GM21529 (cell line): ENCODE measurements around the gene ARID3C.

Experiments used
- ATAC-seq: cut with Tn5 transposase; IDR thresholded peaks from one replicate; pipeline ENCODE4 v1.9.1; 2021; ENCODE audit not compliant: unreplicated experiment

Gene ARID3C

DNA sequence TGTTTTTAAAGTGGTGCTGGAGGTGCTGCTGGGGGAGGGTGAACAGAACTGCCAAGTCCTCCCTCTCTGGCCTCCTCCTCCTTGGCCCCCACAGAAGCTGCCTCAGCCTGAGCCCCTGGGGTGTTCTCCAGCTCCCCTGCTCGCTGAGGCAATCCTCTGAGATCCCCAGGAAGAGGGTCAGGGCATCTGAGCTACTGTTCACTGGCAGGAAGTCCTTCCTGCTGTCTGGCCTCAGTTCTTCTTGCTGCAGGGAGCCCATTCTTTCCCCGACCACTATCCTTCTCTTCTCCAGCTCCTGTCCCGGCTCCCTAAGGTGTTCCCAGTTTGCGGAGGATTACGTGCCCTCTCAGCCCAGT is 49.1 kb downstream of the ARID3C start:
- no peak for ATAC-seq

DNA sequence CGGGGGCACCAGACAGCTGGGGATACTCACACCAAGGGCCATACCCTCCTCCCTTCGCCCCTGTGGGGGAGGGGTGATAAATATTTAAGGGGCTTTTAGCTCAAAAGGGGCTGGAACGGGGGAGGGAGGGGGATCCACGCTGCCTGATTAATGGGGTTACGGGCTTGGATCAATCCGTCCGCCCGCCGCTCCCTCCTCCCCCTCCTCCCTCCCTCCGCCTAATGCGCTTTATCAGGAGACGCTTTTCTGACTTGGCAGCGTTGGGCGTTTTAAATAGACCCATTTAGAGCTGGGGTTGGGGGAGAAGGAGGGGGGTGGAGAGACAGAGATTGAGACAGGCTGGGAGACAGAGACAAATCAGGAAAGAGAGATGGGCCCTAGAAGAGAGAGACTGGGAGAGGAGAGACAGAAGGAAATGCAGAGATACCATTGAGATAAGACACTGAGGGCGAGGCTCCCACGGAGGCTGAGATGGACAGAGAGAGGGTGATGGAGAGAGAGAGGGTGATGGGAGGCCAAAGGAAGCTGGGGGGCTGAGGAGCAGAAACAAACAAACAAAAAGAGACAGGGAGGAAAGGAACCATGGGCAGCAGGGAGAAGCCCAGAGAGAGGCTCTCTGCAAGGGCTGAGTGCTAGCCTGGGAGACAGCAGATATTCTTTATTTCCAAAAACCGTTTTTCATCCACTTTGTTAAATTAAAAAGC is 49.6 kb downstream of the ARID3C start:
- no peak for ATAC-seq

DNA sequence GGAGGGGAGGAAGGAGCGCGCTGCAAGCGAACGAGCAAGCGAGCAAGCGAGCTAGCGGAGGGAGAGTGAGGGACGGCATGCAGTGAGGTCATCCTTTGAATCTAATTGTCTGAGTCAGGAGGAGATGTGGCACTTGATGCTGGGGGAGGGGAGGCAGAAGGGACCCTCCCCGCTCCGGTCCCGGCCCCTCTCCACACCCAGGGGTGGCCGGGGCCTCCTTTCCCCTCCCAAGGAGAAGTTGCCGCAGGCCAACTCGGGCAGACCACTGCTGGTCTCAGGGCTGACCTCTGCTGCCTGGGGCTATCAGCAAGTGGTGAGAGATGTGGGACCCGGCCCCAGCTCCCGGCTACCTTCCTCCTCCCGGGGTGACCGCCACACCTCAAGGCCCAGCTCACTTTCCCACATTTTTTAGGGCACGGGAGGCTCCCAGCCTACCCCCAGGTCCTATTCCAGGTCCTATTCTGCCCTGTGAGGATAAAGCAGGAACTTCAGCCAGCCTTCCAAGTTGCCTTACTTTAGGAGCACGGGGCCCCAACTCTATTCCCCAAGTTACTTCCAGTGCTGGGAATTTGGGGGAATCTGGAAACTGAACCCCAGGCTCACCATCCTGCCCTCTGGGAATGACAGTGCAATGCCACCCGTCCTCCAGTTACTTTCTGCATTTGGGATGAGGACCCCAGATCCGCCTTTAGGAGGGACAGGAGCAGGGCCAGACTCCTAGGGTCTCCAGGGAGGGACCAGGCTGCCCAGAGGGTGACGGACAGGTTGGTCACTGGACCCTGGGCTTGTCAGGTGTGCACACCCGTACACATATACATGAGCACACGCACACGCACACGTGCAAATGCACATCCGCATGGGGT is 50.4 kb downstream of the ARID3C start:
- no peak for ATAC-seq

DNA sequence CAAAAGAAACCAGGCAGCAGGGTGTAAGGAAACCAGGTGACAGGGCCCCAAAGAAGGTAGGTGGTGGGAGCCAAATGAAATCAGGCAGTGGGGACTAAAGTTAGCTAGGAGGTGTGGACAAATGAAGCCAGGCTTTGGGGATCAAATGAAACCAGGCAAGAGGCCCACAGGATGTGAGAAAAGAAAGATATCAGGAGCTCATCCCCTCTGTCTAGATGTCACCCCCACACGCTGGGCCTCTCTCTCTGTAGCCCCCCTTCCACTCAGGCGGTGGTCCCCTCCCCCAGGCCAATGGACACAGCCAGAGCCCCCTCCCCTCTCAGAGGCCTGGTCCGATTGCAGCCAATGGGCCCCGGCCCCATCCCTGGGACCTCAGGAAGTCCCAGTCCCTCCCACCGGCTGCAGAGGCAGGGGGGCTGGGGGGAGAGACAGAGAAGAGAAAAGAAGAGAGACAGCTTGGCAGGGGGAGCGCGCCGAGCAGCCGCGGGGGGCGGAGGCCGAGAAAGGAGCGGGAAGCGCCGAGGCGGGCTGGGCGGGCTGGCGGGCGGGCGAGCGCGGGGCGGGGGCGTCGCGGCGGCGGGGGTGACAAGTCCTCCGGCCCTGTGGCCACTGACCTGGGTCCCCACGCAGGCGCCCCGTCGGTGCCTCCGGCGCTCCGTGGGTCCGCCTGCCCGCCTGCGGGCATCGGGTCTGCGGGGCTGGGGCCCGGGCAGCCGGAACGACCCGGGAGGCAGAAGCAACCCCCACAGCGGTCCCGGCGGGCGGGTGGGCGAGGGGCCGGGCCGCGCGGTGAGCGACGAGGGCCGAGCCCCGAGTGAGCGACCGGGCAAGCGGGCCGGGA is 51.2 kb downstream of the ARID3C start:
- no peak for ATAC-seq

DNA sequence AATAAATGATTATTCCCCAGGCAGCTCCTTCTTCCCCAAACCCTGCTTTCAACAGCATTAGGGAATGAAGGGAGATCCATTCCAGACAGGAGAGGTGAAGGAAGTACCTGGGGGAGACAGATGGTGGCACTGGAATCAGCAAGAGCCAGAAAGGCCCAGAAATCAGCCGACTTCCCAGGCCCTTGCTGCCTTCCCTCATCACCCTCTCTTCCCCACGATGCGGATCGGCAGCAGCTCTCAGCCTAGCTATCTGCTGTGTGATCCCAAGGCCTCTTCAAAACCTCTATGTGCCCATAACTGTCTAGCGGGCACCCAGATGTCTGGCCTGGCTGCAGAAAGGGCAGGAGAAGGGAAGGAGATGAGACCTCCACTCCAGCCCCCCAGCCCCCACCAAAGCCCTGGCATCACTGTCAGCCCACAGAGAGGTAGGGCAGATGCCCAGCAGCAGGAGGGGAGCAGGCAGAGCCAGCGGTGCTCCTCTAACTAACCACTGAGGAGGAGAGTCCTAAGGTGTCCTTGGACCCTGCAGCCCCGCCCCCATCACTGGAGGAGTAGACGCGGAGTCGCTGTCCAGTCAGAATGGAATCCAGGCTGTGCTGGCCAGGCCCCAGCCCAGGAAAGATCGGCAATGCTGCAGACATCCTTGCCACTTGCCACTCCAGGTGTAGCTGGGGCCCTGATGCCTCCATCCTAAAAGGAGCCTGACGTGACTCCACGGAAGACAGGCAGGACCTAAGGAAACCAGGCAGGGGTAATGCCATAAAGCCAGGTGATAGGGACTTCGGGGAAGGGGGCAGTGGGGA is 52.1 kb downstream of the ARID3C start:
- no peak for ATAC-seq

DNA sequence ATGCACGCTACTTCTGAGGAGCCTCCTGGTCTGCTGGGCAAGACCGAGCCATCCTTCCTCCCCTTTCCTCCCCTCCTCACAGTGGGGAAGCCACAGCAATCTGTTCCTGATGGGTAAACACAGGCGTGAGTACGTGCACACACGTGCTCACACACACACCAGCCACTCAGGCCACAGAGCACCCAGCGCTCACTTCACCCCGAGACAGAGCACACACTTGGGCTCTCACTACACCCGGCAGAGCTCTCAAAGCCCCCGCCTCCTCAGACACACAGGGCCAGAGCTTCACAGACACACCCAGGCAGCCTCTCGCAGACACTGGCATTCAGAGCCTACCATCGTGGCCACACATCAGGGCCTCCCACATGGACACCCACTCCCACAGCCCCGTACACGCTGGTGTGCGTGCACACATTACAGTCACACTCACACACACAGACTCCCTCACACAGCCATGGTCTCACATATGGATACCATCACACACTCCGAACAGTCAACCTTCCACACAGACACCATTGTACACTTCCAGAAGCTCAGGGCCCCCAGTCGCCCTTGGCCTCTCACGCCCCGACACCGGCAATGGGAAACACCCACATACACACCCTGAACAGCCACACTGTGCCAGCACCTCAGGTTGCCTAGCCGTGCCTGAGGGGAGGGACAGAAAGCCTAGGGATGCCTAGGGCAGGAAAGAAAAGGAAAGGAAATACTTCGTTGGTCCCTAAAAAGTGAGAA is 52.8 kb downstream of the ARID3C start:
- no peak for ATAC-seq

DNA sequence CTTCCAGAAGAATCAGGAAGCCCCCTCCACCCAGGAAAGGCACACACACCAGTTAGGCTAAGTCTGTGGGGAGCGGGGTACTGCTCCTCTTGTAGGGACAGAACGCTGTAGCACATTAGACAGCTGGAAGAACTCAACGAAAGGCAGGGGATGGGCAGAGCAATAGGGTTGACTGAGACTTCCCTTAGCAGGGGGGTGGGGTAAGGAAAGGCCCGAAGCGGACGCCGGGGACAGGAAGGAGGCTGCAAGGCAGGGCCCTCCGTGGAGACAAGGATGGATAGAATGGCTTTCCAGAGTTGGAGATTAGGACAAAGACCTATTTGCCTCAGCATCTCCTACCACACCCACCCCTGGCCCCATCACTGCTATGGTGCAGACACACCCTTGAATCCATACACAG is 53.6 kb downstream of the ARID3C start:
- no peak for ATAC-seq

DNA sequence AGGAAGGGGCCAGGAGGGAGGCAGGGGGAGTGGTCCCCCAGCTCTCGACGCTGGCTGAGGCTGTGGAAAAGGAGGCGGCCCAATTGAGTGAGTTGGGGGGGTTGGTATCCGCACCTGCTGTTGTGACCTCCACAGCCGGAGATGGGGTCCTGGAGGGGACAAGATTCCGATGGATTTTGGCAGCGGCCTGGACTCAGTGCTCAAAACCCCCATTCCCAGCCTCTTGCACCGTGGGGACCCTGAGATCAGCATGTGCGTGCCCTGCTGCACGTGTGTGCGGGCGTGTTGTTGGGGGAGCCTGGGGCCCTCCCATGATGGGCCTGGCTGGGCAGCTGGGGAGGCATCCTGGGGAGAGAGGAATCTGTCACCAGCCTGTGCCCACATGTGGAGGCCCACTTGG is 54.3 kb downstream of the ARID3C start:
- no peak for ATAC-seq

DNA sequence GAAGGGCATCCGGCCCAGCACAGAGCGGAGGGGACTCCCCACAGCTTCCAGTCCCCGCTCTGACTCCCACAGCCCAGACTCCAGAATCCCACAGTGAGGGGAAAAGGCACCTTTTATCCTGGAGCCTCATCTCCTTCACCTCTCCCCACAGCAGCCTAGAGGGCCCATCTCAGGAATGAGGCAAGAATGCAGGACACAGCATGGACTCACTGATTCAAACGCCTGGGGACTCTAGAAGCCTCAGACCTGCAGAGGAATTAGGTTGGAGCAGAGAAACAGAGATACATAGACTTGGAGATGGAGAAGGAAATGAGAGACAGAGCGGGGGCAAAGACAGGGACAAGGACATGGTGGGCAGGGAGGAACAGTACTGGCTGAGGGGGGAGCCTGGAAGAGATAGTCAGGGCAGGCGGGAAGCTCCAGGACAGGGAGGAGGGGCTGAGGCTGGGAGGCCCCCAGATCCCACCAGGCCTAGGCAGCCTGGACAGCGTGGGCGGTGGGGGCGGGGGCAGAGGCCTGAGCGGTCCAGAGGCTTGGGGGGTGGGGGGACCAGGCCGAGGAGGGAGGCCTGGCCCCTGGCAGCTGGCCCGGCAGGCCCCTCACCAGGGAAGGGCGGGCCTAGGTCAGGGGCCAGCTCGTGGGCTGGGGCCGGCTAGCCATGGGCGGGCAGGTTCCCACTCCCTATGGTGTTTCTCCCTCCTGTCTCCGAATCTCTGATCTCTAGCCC is 55.1 kb downstream of the ARID3C start:
- no peak for ATAC-seq

DNA sequence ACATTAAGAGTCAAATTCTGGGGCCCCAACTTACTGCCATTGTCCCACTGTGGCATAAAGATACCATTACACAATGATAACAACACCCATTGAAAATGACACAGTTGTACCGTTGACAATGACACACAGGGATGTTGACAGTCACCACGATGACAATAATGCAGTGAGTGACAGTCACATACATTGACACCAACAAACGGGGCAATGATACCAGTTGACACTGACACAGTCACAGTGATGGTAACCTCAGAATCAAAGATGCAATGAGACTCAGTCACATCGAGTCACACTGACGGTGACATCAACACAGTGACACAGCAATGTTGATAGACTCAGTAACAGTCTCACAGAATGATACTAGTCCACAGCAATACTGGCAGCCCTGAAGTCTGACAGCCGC is 56.2 kb downstream of the ARID3C start:
- ATAC-seq: no peak

DNA sequence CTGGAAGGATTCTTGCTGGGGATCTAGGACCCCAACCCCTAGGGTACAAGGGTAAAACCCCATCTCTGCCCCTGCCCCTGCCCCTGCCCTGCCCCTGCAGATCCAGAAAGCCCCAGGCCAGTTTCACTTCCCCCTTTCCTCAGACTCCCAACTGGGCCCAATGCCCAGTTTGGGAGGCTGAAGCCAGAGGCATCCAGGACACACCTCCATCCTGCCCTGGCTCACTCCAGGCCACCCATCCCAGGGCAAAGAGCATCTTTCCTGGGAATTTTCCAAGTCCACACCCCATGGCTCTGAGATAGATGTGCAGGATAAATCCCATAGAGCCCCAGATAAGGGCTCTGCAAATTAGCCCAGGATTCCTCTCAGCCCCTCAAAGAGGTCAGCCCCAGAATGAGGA is 56.8 kb downstream of the ARID3C start:
- ATAC-seq: no peak

DNA sequence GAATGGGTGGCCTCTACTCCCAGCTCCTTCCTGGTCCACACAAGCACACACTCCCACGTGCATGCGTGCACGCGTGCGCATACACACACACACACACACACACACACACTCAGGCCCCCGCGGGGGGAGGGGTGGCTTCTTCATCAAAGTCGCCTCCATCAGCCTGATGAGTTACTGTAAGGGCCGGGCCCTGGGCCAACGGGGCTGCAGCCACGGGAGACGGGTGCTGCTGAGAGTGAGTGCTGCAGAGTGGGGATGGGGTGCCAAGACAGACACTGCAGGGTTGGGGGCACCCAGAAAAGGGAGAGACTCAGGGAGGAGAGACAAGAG is 57.4 kb downstream of the ARID3C start:
- ATAC-seq: no peak
